ENCODE measurements around the gene RPS27.
"Not testable (repeated sequence)": the region's sequence is repeated elsewhere in the genome, so short reads cannot be mapped to it uniquely, and the experiment has no call there.

The RPS27 gene

DNA sequence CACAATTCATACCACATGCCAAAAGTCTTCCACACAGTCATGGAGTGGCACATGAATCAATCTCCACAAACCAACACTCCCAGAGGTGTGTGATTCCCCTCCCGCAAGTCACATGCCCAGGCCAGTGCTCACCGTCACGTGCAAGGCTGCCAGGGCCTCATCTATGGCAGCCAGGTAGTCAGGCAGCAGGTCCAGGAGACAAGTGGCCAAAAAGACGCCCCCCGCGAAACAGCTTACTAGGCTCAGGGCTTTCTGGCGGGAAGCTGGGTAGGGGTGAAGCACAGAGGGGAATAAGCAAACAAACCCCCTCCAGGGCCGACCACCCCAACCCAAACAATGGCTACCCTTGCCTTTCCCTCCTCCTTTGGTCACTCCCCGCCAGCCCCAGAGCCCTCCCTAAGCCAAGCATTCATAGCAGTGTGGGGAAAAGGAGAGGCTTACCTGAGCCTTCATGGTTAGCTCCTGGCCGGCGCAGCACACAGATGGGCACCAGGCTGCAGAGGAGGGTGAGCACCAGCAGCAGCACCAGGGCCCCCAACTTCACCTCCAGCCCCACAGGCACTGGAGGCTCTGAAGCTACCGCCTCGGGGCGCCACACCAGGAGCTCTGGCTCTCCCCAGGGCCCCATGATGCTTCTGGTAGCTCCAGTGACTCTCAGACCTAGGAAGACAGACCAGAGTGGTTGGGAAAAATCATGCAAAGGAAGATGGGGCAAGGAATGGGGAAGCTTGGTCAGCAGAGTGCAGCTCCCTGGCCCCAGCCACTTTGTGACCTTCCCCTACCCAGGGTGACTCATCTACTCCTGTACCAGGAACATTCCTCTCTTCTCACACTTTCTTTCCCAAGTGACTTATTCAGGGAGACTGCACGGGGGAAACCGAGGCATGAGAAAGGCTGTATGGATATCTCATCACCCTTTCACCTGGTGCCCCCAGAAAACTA lies 28.2 kb upstream of the RPS27 start:
- no peak for DNase-seq

DNA sequence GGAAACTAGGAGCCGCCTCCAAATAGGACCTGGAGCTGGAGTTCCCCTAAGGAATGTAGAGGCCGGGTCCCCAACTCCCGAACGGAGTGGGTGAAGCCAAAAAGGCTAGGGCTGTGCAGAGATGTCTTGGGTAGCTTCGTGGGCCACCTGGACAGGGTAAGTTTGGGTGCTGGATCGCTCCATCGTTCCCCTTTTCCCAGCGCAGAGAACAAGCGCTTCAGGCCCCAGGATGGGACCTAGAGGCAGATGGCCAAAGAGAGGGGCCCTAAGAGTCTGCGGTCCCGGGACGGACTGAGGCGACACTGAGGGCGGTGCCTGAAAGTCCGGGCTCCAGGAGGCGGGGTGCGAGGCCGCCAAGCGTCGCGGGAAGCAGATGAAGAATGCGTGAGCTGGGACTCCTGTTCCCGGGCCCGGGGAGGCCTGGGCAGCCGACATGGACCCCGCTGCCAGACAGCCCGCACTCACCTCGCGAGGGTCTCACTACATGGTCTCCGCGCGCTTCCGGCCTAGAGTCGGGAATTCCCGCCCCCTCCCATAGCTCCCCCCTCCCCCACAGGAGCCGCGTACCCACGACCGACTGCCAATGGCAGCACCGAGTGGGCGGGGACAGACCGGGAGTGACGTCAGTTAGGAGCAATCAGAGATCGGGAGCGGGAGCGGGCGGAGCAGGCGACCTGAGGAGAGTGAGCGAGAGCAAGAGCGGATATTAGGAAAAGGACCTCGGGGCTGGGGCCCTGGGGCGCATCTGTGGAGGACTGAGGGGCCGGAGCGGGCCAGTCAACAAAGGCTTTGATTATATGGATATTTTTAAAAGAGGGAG lies 27.3 kb upstream of the RPS27 start, which contains the start of gene SLC39A1:
TSS of gene SLC39A1 (minus strand) at position 508 of the 820 bp plus-strand sequence. CDS start 822 bp downstream, outside the sequence.
- peak; percentile 97 to 98 for DNase-seq

DNA sequence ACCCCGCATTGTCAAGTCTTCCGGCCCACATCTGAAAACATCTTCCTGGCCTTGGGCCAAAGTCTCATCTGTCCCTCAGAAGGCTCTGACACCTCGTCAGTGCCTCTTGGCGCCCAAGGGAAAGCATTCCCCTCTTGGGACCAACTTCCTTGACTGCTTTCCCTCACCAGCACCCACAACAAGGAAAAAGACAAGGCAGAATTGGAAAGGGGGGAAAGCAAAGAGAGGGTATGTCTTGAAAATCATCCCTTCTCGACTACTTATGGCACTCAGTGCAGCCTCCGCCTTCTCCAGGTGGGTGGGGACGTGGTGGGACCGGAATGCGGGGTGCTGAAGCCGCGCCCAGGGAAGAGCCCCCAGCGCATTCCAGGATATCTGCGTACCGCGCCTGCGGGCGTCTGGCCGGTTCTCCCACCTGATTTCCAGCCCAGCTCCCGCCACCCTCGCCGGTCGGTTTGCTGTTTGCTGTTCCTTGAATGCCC lies 26.7 kb upstream of the RPS27 start:
- DNase-seq = no peak

- DNase-seq = peak; percentile 82 to 84
Observed at GRCh38 chr1:153967107-153967999, 23.2 kb upstream of the RPS27 start, which contains the start of gene CREB3L4. CREB3L4 (plus strand) TSS chr1:153967902; CDS start chr1:153968526, 624 bp downstream.

DNA sequence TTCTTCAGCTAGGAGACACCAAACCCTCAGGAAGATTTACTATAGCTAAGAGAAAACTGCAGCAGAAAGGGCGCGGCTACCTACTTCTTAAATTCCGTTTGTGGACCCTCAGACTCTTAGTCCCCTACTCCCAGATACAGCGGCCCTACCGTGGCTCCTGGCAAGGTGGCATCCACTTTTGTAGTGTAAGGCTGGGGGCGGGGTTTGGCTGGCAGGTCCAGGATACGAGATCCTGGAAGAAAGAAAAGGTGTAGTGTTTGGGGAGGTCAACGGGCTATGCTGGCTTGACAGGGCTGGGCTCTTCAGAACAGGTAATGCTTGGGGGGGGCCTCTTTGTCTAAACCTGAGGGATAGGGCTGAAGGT lies 22.6 kb upstream of the RPS27 start:
- DNase-seq = no peak

GRCh38 chr1:153968408-153968807 lies 22.2 kb upstream of the RPS27 start:
- no peak for DNase-seq

DNA sequence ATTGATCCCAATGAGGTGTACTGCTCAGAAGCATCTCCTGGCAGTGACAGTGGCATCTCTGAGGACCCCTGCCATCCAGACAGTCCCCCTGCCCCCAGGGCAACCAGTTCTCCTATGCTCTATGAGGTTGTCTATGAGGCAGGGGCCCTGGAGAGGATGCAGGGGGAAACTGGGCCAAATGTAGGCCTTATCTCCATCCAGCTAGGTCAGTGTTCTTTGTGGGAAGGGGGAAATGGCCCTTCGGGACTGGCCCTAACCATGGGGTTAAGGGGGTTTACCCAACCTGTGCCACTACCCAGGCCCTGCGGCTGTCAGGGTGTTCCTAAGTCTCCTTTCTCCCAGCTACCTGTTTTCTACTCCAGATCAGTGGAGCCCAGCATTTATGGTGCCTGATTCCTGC lies 21.6 kb upstream of the RPS27 start:
- DNase-seq = no peak

DNA sequence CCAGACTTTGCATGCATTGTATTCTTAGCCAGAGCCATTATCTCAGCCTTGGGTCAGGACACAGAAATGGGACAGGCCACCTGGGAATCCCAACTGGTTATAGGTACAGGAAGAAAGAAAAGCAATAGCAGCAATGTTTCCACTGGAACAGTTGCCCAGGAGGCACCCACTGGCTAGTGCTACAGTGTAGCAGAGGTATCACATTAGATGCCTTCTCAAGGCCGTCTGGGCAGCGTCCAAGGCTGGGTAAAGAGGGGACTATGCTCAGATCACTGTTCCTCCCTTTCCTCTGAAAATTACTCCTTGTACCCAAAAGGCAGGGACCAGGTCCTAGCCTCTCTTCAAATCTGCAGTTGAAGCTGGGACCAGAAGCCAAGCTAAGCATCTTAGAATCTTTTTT lies 20.2 kb upstream of the RPS27 start:
- DNase-seq = no peak

- no peak for DNase-seq
Observed at GRCh38 chr1:153973071-153973470, 17.5 kb upstream of the RPS27 start.

- no peak for DNase-seq
Observed at GRCh38 chr1:153973525-153973924, 17.0 kb upstream of the RPS27 start.

DNA sequence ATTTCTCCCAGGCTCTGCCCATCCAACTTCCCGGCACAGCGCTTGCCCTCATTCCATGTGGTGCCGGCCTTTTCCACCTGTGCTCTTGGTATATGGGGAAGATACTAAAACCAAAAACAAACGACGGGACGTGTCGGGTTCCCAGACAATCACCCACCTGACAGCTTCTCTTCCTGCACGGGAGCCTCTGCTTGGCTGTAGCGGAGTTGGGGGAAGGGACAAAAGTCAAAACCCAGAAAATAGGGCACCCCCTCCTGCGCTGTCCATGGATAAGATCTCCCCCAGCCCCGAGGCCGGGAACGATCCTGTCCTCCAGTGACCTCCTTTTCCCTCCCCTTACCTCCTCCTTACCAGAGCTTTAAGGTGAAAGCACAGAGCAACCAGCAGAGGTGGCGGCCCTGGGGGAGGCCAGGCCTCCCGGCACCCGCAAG lies 13.7 kb upstream of the RPS27 start:
- no peak for DNase-seq

- DNase-seq = peak; percentile 87 to 89
Observed at GRCh38 chr1:153977250-153978240, 13.0 kb upstream of the RPS27 start, which contains the start of gene JTB. JTB (minus strand) TSS chr1:153977674; CDS start chr1:153977252, 422 bp downstream.

GRCh38 chr1:153978274-153978909 lies 12.2 kb upstream of the RPS27 start:
- DNase-seq = no peak

GRCh38 chr1:153979091-153979490 lies 11.5 kb upstream of the RPS27 start:
- DNase-seq = not testable (repeated sequence)

DNA sequence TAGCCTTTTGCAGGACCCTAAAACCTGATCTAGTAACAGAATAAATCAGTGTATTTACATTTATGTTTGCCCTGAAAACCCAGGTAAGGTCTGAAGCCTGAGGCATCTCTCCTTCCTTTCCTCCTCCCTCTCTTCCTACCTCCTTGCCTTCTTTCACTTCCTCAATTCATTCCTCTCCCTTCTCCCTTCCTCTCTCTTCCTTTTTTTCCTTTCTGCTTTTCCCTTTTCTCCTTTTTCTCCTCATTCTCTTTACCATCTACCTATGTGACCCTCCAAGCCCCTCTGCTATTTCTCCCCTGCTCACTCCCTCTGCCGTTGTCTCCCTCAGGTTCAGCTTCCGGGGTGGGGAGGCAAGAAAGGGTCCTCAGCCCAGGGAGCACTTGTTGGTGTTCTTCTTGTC lies 8.8 kb upstream of the RPS27 start:
- DNase-seq = not testable (repeated sequence)

GRCh38 chr1:153984123-153984894 lies 6.3 kb upstream of the RPS27 start:
- no peak for DNase-seq

GRCh38 chr1:153985341-153985912 lies 5.1 kb upstream of the RPS27 start:
- peak; percentile 50 to 61 for DNase-seq

DNA sequence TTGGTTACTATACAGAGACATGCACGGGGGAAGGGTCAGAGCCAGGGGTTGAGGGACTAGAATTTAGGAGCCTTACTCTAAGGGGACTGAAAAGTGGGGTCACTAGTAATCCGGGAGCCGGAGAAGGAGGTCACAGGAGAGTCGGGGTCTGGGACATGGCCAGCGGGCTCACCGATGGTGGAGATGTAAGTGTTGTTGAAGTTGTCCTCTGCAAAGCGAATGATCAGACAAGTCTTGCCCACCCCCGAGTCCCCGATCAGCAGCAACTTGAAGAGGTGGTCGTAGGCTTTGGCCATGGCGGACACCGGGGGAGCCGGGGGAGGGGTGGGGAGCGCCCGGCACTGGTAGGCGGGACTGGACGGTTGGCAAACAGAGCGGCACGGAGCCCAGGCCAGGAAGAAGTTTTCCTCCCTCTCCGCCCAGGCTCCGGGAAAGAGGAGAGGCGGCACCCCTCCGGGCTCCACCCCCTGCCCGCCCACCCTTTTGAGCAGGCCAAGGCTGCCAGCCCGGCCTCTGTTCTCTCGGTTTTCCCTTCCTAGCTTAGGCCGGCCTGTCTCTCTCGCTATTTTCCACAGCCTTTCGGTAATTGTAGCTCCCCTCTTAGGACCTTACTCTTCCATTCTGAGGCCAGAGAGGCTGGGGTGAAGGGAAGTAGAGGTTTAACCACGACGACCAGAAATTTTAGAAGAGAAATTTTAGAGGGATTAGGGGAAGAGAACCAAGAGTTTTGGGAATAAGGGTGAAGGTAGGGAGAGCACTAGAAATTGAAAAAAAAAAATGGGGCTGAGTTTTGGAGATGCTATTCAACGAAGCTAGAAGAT lies 4.4 kb upstream of the RPS27 start, which contains the start of gene RAB13:
TSS of gene RAB13 (minus strand) at position 399 of the 821 bp plus-strand sequence. CDS start at position 296, 103 bp downstream.
- DNase-seq = no peak
